Keratinocyte (primary cell): ENCODE data around the gene HCRT. TPM values are rescaled to one million over a fixed set of nuclear protein-coding genes. Genes with fewer than 3 reads are reported as not detected.

Source experiments
- DNase-seq: peaks from one replicate; pipeline ENCODE4 v3.0.0-alpha.2; 2011; ENCODE audit warnings: low read depth, missing footprints, low spot score
- FAIRE-seq: peaks from 2 replicates; lab custom pipeline; 2011; peaks lifted over from hg19 to GRCh38; lab: Jason Lieb, UNC
- H2AFZ ChIP-seq: 2 replicates; pipeline ENCODE4 v1.6.0; 2012; ENCODE audit warnings: low read length, control low read depth, inconsistent platforms; ENCODE audit not compliant: control insufficient read depth
- H3K27ac ChIP-seq: 2 replicates; pipeline ENCODE4 v1.5.1; 2011; ENCODE audit warnings: low read length; ENCODE audit not compliant: control insufficient read depth, insufficient read depth
- H3K27me3 ChIP-seq: 3 replicates; pipeline ENCODE4 v1.6.0; 2011; ENCODE audit warnings: low read length; ENCODE audit not compliant: control insufficient read depth, insufficient read depth; ENCODE audit errors: extremely low read depth
- H3K36me3 ChIP-seq, 2 experiments: 2 replicates in 1 of 2; 3 replicates in 1 of 2; pipeline ENCODE4 v1.5.1; 2011; ENCODE audit warnings: low read length in 2 of 2, mild to moderate bottlenecking in 1 of 2; ENCODE audit not compliant: control insufficient read depth in 2 of 2, insufficient read depth in 2 of 2; ENCODE audit errors: extremely low read depth in 1 of 2
- H3K4me1 ChIP-seq: 3 replicates; pipeline ENCODE4 v1.5.1; 2011; ENCODE audit warnings: low read length; ENCODE audit not compliant: control insufficient read depth, insufficient read depth; ENCODE audit errors: extremely low read depth
- H3K4me2 ChIP-seq: 3 replicates; pipeline ENCODE4 v1.6.0; 2011; ENCODE audit warnings: low read depth, low read length; ENCODE audit not compliant: control insufficient read depth, insufficient read depth; ENCODE audit errors: extremely low read depth
- H3K4me3 ChIP-seq, 3 experiments: fragments of 200-600 bp in 1 of 3; sonication (generic) in 1 of 3; 2 replicates in 2 of 3; 3 replicates in 1 of 3; pipeline ENCODE4 v1.5.1; 2011 to 2016; ENCODE audit warnings: low read length in 3 of 3, mild to moderate bottlenecking in 3 of 3, control low read depth in 2 of 3, inconsistent platforms in 1 of 3, low read depth in 1 of 3, mixed read lengths in 1 of 3, mixed run types in 1 of 3, moderate library complexity in 1 of 3; ENCODE audit not compliant: control insufficient read depth in 2 of 3, insufficient read depth in 2 of 3; ENCODE audit errors: extremely low read depth in 1 of 3
- H3K79me2 ChIP-seq: 2 replicates; pipeline ENCODE4 v1.6.0; 2012; ENCODE audit warnings: low read length; ENCODE audit not compliant: control insufficient read depth, insufficient read depth
- H3K9ac ChIP-seq: 3 replicates; pipeline ENCODE4 v1.6.0; 2011; ENCODE audit warnings: low read length; ENCODE audit not compliant: control insufficient read depth, insufficient read depth; ENCODE audit errors: extremely low read depth
- H3K9me1 ChIP-seq: 3 replicates; pipeline ENCODE4 v1.6.0; 2011; ENCODE audit warnings: low read length; ENCODE audit not compliant: control insufficient read depth, insufficient read depth; ENCODE audit errors: extremely low read depth
- H3K9me3 ChIP-seq: 2 replicates; pipeline ENCODE4 v1.5.1; 2012; ENCODE audit warnings: low read depth, low read length; ENCODE audit not compliant: control insufficient read depth
- H4K20me1 ChIP-seq: 3 replicates; pipeline ENCODE4 v1.6.0; 2011; ENCODE audit warnings: low read length; ENCODE audit not compliant: control insufficient read depth, insufficient read depth; ENCODE audit errors: extremely low read depth
- EZH2 ChIP-seq: IDR thresholded peaks from one replicate; pipeline ENCODE4 v1.6.1; 2012; ENCODE audit warnings: inconsistent platforms, mild to moderate bottlenecking, low read length, moderate library complexity
- dilution Hi-C: fragments of 300-500 bp; cut with MboI; formaldehyde crosslinking; loops from one replicate; pipeline ENCODE4 v1.7.0; 2020; ENCODE audit warnings: low sequenced_read_pairs; ENCODE audit not compliant: extremely low pct_ligation_motif_present
- polyA plus RNA-seq, 5 experiments: library from polyadenylated mRNA; depleted of rRNA in 3 of 5; stranded (reverse) in 3 of 5; stranded (forward) in 1 of 5; unstranded in 1 of 5; fragments of >200 nt; gene quantifications; 1 replicate in 1 of 5; 2 replicates in 3 of 5; 3 replicates in 1 of 5; pipeline versions ENCODE4 v1.2.1 to v1.2.3, GENCODE V29; 2011 to 2012; ENCODE audit warnings: missing spikeins in 2 of 5, low read depth in 1 of 5, low replicate concordance in 1 of 5
- TF ChIP-seq, protein P1 (sequence below), 3 experiments: IDR thresholded peaks in 1 of 3; conservative IDR thresholded peaks in 1 of 3; optimal IDR thresholded peaks in 1 of 3; 2 replicates in 2 of 3; 3 replicates in 1 of 3; pipeline versions ENCODE3 to v1.5.1; 2011; ENCODE audit warnings: low read length in 3 of 3, mild to moderate bottlenecking in 3 of 3, moderate library complexity in 2 of 3, control low read depth in 1 of 3, inconsistent platforms in 1 of 3; ENCODE audit not compliant: insufficient read depth in 2 of 3; ENCODE audit errors: extremely low read depth in 1 of 3

Gene HCRT
- polyA plus RNA-seq, 1 donor (not counting 4 experiments of a cell fraction or from before 2014, with no cell fraction given) = not detected

DNA sequence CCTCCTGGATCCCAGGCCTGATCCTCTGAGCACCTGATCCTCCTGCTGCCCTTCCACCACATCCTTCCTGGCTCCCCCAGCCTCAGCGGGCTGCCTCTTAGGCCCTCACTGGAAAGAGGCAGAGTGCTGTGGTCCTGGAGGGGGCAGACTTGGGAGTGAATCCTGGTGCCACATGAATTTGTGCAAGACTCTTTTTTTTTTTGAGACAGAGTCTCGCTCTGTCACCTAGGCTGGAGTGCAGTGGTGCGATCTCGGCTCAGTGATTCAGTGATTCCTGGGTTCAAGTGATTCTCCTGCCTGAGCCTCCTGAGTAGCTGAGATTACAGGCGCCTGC, 6.0 kb upstream of the HCRT start:
- no peaks in the 10 kb centered on the region for H3K4me1 ChIP-seq
- FAIRE-seq (no peak), DNase-seq (no peak)
- no peaks in the 10 kb centered on the region for H3K27me3 ChIP-seq
- no peak for TF ChIP-seq EZH2
- TF ChIP-seq, protein P1, sequence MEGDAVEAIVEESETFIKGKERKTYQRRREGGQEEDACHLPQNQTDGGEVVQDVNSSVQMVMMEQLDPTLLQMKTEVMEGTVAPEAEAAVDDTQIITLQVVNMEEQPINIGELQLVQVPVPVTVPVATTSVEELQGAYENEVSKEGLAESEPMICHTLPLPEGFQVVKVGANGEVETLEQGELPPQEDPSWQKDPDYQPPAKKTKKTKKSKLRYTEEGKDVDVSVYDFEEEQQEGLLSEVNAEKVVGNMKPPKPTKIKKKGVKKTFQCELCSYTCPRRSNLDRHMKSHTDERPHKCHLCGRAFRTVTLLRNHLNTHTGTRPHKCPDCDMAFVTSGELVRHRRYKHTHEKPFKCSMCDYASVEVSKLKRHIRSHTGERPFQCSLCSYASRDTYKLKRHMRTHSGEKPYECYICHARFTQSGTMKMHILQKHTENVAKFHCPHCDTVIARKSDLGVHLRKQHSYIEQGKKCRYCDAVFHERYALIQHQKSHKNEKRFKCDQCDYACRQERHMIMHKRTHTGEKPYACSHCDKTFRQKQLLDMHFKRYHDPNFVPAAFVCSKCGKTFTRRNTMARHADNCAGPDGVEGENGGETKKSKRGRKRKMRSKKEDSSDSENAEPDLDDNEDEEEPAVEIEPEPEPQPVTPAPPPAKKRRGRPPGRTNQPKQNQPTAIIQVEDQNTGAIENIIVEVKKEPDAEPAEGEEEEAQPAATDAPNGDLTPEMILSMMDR (optimal IDR thresholded peaks at IDR 0.05 in 1 of 3, IDR thresholded peaks at IDR 0.05 in 1 of 3, conservative IDR thresholded peaks at IDR 0.05 in 1 of 3; ENCODE audit: extremely low read depth in 1 of 3, insufficient read depth in 2 of 3, low read length in 3 of 3) = no peak
- H2AFZ ChIP-seq = no peak overlapping the region
- no peaks in the 10 kb centered on the region for H3K79me2 ChIP-seq
- no peaks in the 10 kb centered on the region for H4K20me1 ChIP-seq
- H3K4me2 ChIP-seq = no peak overlapping the region
- no peak overlapping the region for H3K9ac ChIP-seq
- H3K9me3 ChIP-seq = no peaks in the 10 kb centered on the region
- no peaks in the 10 kb centered on the region for H3K36me3 ChIP-seq
- dilution Hi-C loops = no loop called here
- H3K9me1 ChIP-seq = no peaks in the 10 kb centered on the region
- no peak overlapping the region for H3K27ac ChIP-seq
- no peak overlapping the region for H3K4me3 ChIP-seq

DNA sequence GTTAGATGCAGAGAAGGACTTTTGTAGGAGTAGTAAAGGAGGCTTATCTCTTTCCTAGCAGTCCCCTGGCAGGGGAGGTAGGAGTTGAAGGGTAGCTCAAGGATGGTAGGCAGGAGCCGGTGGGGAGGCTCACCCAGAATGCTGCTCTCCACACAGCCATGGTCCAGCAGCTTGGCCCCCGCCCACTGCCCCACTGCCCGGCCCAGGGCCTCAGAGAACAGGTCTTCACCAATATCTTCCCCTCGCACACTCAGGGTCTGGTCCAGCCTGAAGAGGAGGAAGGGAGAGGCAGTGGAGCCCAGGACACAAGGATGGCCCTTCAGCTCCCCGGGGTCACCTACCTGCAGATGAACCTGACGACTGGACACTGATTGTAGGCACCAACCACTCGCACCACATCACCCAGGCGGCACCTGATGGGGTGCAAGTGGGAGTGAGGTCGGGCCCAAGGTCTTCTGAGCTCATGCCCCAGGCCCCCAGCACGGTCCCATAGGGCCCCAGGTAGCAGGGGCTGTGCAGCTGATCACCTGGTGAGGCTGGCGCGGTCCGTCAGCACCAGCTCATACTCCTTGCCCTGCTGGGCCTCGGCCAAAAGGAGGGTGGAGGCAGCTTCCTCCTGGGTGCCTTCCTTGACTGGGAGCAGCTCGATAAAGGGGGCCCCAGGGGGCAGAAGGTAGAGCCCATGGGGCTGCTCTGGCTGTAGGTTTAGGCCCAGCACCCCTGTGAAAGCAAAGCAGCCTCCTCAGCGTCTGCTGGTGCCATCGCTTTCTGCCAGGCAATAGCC, 5.4 kb upstream of the HCRT start:
- H3K4me1 ChIP-seq = no peaks in the 10 kb centered on the region
- no peak overlapping the region for H3K27ac ChIP-seq
- H3K79me2 ChIP-seq = no peaks in the 10 kb centered on the region
- no peak overlapping the region for H2AFZ ChIP-seq
- no peaks in the 10 kb centered on the region for H3K9me1 ChIP-seq
- H3K4me3 ChIP-seq = no peak overlapping the region
- DNase-seq (no peak), FAIRE-seq (no peak)
- no peak for TF ChIP-seq EZH2
- TF ChIP-seq, protein P1 (optimal IDR thresholded peaks at IDR 0.05 in 1 of 3, IDR thresholded peaks at IDR 0.05 in 1 of 3, conservative IDR thresholded peaks at IDR 0.05 in 1 of 3; ENCODE audit: extremely low read depth in 1 of 3, insufficient read depth in 2 of 3, low read length in 3 of 3) = no peak
- dilution Hi-C loops = no loop called here
- H3K9ac ChIP-seq = no peak overlapping the region
- no peaks in the 10 kb centered on the region for H3K9me3 ChIP-seq
- H4K20me1 ChIP-seq = no peaks in the 10 kb centered on the region
- no peaks in the 10 kb centered on the region for H3K36me3 ChIP-seq
- H3K4me2 ChIP-seq = no peak overlapping the region
- peaks cover 5% of the 10 kb centered on the region for H3K27me3 ChIP-seq
